D721Med (cell line): ENCODE results near the gene RNF32.

ENCODE experiments used
- DNase-seq: peaks from one replicate; pipeline ENCODE4 v3.0.0; 2011; ENCODE audit warnings: low spot score; ENCODE audit not compliant: insufficient read length
- FAIRE-seq: peaks from 2 replicates; lab custom pipeline; 2011; peaks lifted over from hg19 to GRCh38; lab: Jason Lieb, UNC
- CTCF ChIP-seq: IDR thresholded peaks from 2 replicates; pipeline ENCODE4 v1.5.1; 2012; ENCODE audit warnings: mild to moderate bottlenecking, control low read depth; ENCODE audit not compliant: insufficient read depth; ENCODE audit errors: missing control alignments

The RNF32 gene

GRCh38 chr7:156656598-156656997 is 16.0 kb downstream of the RNF32 start:
- FAIRE-seq (no peak), DNase-seq (no peak)
- TF ChIP-seq CTCF = no peak

GRCh38 chr7:156657681-156658080 is 17.1 kb downstream of the RNF32 start:
- FAIRE-seq = no peak
- no peak for TF ChIP-seq CTCF
- no peak for DNase-seq

- DNase-seq (no peak), FAIRE-seq (no peak)
- TF ChIP-seq CTCF = no peak
Observed at GRCh38 chr7:156659203-156659602, 18.6 kb downstream of the RNF32 start.

- no peak for FAIRE-seq
- TF ChIP-seq CTCF = no peak
- no peak for DNase-seq
Observed at GRCh38 chr7:156659961-156660360, 19.4 kb downstream of the RNF32 start.

GRCh38 chr7:156661637-156662036 is 21.1 kb downstream of the RNF32 start:
- DNase-seq (no peak), FAIRE-seq (no peak)
- TF ChIP-seq CTCF = no peak

- FAIRE-seq = no peak
- no peak for DNase-seq
- TF ChIP-seq CTCF = no peak
Observed at GRCh38 chr7:156662277-156662676, 21.7 kb downstream of the RNF32 start.

GRCh38 chr7:156665101-156665500 is 24.5 kb downstream of the RNF32 start:
- TF ChIP-seq CTCF = no peak
- FAIRE-seq = no peak

More at GRCh38 chr7:156665101-156665500, 24.5 kb downstream of the RNF32 start:
- DNase-seq = no peak
